Smooth muscle cell (in vitro differentiated cells): ENCODE results near the gene TRAF3IP1. TPM values are rescaled to one million over a fixed set of nuclear protein-coding genes. Genes with fewer than 3 reads are reported as not detected.

ENCODE experiments used
- DNase-seq: peaks from one replicate; lab custom pipeline; 2025; ENCODE audit not compliant: unreplicated experiment; lab: John Stamatoyannopoulos, UW
- H2AFZ ChIP-seq: fragments of 200-600 bp; sonication (generic); 2 replicates; pipeline ENCODE4 v1.6.0; 2016; ENCODE audit warnings: antibody characterized with exemption, low read depth, mild to moderate bottlenecking
- H3F3A ChIP-seq: fragments of 200-600 bp; sonication (generic); 2 replicates; pipeline ENCODE4 v1.6.0; 2017; ENCODE audit warnings: antibody characterized with exemption, low read depth
- H3K27ac ChIP-seq: fragments of 200-600 bp; sonication (generic); 2 replicates; pipeline ENCODE4 v1.5.1; 2016; ENCODE audit warnings: low read depth, mild to moderate bottlenecking
- H3K27me3 ChIP-seq: fragments of 200-600 bp; sonication (generic); 2 replicates; pipeline ENCODE4 v1.6.1; 2016; ENCODE audit warnings: low read depth, mild to moderate bottlenecking
- H3K36me3 ChIP-seq: fragments of 200-600 bp; sonication (generic); 2 replicates; pipeline ENCODE4 v1.5.1; 2016; ENCODE audit warnings: low read depth
- H3K4me1 ChIP-seq: fragments of 200-600 bp; sonication (generic); 2 replicates; pipeline ENCODE4 v1.5.1; 2016; ENCODE audit warnings: low read depth
- H3K4me2 ChIP-seq: fragments of 200-600 bp; sonication (generic); 2 replicates; pipeline ENCODE4 v1.6.0; 2016; ENCODE audit warnings: mild to moderate bottlenecking
- H3K4me3 ChIP-seq: fragments of 200-600 bp; sonication (generic); 2 replicates; pipeline ENCODE4 v1.5.1; 2016; ENCODE audit warnings: mild to moderate bottlenecking
- H3K79me2 ChIP-seq: fragments of 200-600 bp; sonication (generic); 2 replicates; pipeline ENCODE4 v1.6.0; 2016; ENCODE audit warnings: low read depth, mild to moderate bottlenecking
- H3K9ac ChIP-seq: fragments of 200-600 bp; sonication (generic); 2 replicates; pipeline ENCODE4 v1.6.0; 2016; ENCODE audit warnings: low read depth
- H3K9me3 ChIP-seq: fragments of 200-600 bp; sonication (generic); replicated peaks from 2 replicates; pipeline ENCODE4 v1.5.1; 2016; ENCODE audit warnings: low read depth
- H4K20me1 ChIP-seq: fragments of 200-600 bp; sonication (generic); 2 replicates; pipeline ENCODE4 v1.6.0; 2016; ENCODE audit warnings: low read depth
- CTCF ChIP-seq: fragments of 200-600 bp; sonication (generic); IDR thresholded peaks from 2 replicates; pipeline ENCODE4 v1.5.1; 2017; ENCODE audit warnings: borderline replicate concordance, mild to moderate bottlenecking, antibody characterized with exemption; ENCODE audit not compliant: insufficient read depth, poor library complexity, severe bottlenecking
- WGBS: methylation state at CpG from one replicate; pipeline ENCODE4 v1.1.7; 2016; ENCODE audit warnings: low lambda C conversion rate; 5-methylcytosine and 5-hydroxymethylcytosine counted together
- polyA plus RNA-seq: library from polyadenylated mRNA; unstranded; fragments of >200 nt; fragmentation: Nextera tagmentation; extraction: Ambion mirVana; gene quantifications from 2 replicates; pipeline ENCODE4 v1.2.1, GENCODE V29; 2016
- total RNA-seq: library from RNA; depleted of rRNA; stranded (reverse); fragments of >200 nt; gene quantifications from 2 replicates; pipeline ENCODE4 v1.2.3, GENCODE V29; 2014

Gene TRAF3IP1
- total and polyA plus RNA-seq, 2 experiments from 2014 or later: 5.3 to 7.5 TPM

- H3K4me1 ChIP-seq: no peaks in the 10 kb centered on the region
- H3K9ac ChIP-seq: no peak overlapping the region
- no peaks in the 10 kb centered on the region for H3K36me3 ChIP-seq
- H3F3A ChIP-seq: no peaks in the 10 kb centered on the region
- no peak for TF ChIP-seq CTCF
- H3K4me3 ChIP-seq: no peak overlapping the region
- DNase-seq: no peak
- no peaks in the 10 kb centered on the region for H4K20me1 ChIP-seq
- no peak overlapping the region for H3K4me2 ChIP-seq
- no peaks in the 10 kb centered on the region for H3K9me3 ChIP-seq
- no peak overlapping the region for H3K27ac ChIP-seq
- WGBS: 76% methylated on average over 3 of the region's 3 CpGs
- H3K79me2 ChIP-seq: no peaks in the 10 kb centered on the region
- H3K27me3 ChIP-seq: peaks cover 3% of the 10 kb centered on the region
- H2AFZ ChIP-seq: no peak overlapping the region
Measured at GRCh38 chr2:238302087-238302486, 18.2 kb upstream of the TRAF3IP1 start.

- Histone ChIP-seq H2AFZ (no peak overlapping the region), H3K9ac (no peak overlapping the region), H3K79me2 (no peaks in the 10 kb centered on the region), H3F3A (no peaks in the 10 kb centered on the region), H3K4me1 (no peaks in the 10 kb centered on the region), H3K4me3 (no peak overlapping the region), H3K4me2 (no peak overlapping the region), H3K27me3 (no peaks in the 10 kb centered on the region), H3K9me3 (no peaks in the 10 kb centered on the region), H4K20me1 (no peaks in the 10 kb centered on the region), H3K36me3 (no peaks in the 10 kb centered on the region), H3K27ac (no peak overlapping the region)
- no peak for DNase-seq
- TF ChIP-seq CTCF: no peak
- 90% methylated on average over 9 of the region's 9 CpGs for WGBS
Measured at GRCh38 chr2:238302751-238303150, 17.6 kb upstream of the TRAF3IP1 start.

DNA sequence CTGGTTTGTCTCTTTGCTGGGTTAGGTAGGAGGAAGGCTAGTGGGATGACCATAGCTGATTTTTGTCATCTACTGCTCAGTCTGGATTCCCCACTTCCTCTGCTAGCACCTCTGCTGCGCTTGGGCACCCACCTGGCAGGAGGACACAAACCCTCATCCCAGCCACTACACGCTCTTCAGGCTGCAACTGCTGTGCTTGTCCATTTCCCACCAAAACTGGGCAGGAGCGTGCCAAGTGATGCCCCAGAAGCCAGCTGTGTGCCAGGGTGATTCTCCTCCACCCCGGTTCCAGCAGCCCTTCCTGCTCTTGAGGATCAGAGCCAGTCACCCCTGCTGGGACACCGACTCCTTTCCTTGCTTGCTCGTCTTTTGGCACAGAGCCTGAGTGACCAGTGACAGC lies 16.2 kb upstream of the TRAF3IP1 start:
- TF ChIP-seq CTCF: no peak
- no peaks in the 10 kb centered on the region for H3K9me3 ChIP-seq
- no peak for DNase-seq
- H3K36me3 ChIP-seq: no peaks in the 10 kb centered on the region
- no peak overlapping the region for H2AFZ ChIP-seq
- no peaks in the 10 kb centered on the region for H3K79me2 ChIP-seq
- no peaks in the 10 kb centered on the region for H4K20me1 ChIP-seq
- 92% methylated on average over 6 of the region's 6 CpGs for WGBS
- no peaks in the 10 kb centered on the region for H3K27me3 ChIP-seq
- H3K4me2 ChIP-seq: no peak overlapping the region
- H3F3A ChIP-seq: no peaks in the 10 kb centered on the region
- no peak overlapping the region for H3K27ac ChIP-seq
- no peaks in the 10 kb centered on the region for H3K4me1 ChIP-seq
- no peak overlapping the region for H3K9ac ChIP-seq
- H3K4me3 ChIP-seq: no peak overlapping the region

DNA sequence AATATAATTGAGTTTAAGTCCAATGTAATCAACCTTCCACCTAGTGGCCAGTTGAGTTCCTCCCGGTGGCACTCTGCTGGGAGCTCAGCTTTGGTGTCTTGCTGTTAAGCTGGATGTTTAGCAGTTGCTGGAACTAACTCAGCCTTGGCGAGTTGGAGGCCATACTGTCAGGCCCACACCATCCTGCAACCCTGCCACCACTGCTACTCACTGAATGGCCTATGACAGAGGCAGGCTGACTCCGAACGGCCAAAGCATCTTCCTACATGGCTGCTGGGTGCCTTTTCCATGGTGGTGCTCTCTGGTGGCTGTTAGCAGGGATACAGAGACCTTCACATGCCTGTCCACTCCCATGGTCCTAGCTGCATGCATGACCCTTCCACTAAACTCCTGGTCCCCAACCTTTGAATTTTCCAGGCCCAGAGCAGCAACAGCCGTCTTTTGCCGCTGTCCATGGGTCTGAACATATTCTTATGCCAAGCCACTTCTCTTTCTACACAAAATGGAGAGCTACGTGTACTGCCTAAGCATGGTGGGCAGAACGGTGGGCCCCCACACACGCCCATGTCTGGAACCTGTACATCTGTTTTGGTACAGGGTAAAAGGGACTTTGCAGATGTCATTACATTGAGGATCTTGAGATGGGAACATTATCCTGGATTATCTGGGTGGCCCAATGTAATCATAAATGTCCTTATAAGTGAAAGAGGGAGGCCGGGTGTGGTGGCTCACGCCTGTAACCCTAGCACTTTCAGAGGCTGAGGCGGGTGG lies 15.0 kb upstream of the TRAF3IP1 start:
- no peak overlapping the region for H3K27ac ChIP-seq
- H3K9me3 ChIP-seq: no peaks in the 10 kb centered on the region
- no peaks in the 10 kb centered on the region for H4K20me1 ChIP-seq
- H2AFZ ChIP-seq: no peak overlapping the region
- TF ChIP-seq CTCF: no peak
- no peaks in the 10 kb centered on the region for H3K27me3 ChIP-seq
- H3K4me2 ChIP-seq: no peak overlapping the region
- DNase-seq: no peak
- no peak overlapping the region for H3K9ac ChIP-seq
- no peaks in the 10 kb centered on the region for H3K4me1 ChIP-seq
- 84% methylated on average over 12 of the region's 12 CpGs for whole genome bisulfite sequencing
- H3K4me3 ChIP-seq: no peak overlapping the region
- H3K79me2 ChIP-seq: no peaks in the 10 kb centered on the region
- no peaks in the 10 kb centered on the region for H3F3A ChIP-seq
- H3K36me3 ChIP-seq: no peaks in the 10 kb centered on the region
